Hematopoietic multipotent progenitor cell treated with erythropoietin and hydrocortisone succinate and interleukin-3 and kit ligand, for 6 days (in vitro differentiated cells): ENCODE data around the gene KCMF1.
"Not testable (repeated sequence)": the region's sequence is repeated elsewhere in the genome, so short reads cannot be mapped to it uniquely, and the experiment has no call there.

Experiments used
- DNase-seq: peaks from one replicate; pipeline ENCODE4 v3.0.0-alpha.2; 2015

The KCMF1 gene

GRCh38 chr2:84970868-84971509 lies at the start of gene KCMF1:
Gene KCMF1 (plus strand): TSS chr2:84971161. CDS start chr2:84971452, 291 bp downstream.
- DNase-seq = peak; percentile 76

DNA sequence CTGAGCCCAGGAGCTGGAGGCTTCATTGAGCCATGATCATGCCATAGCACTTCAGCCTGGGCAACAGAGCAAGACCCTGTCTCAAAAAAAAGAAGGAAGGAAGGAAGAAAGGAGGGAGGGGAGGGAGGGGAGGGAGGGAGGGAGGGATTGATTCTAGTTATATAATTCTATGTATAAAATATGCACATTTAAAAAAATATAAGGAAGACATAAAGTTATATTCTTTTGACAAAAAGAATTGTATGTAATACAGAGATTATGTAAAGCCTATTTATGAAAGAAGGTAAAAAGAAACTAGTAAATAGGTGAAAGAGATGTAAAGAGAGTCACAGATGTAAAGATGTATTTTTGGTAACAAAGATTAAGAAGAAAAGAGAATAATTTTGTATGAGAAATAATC lies 48.0 kb upstream of the KCMF1 start:
- DNase-seq = no peak

GRCh38 chr2:84924173-84925106 lies 46.5 kb upstream of the KCMF1 start:
- DNase-seq = peak; percentile 69

GRCh38 chr2:84925336-84925723 lies 45.6 kb upstream of the KCMF1 start:
- no peak for DNase-seq

DNA sequence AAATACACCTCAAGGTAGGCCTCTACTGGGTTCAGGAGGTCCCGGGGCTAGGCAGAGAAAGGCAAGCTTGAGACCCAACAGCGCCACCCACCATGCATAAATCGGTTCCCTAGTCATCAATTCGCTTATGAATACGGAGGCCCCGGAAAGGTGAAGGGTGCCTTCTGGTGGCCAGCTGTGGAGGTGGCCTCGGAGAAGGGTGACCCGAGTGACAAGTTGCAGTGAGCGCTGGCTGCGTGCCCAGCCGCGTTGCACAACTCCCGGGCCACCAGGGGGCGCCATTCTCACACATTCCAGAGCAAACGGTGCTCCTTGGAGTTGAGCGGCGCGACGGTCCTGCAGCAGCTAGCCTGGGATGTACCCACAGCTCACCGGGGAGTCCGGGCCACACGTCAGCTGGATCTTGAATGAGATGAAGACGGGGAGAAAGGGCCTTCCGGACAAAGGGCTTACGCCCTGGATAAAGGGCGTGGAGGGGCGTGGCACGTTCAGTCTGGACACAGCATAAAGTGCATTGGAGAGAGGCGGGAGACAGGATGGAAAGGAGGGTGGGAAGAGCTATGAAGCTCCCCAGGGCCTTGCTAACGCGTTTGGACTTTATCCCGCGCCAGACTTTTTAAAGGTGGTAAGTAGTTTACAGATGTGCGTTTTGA lies 45.1 kb upstream of the KCMF1 start:
- peak; percentile 97 for DNase-seq

DNA sequence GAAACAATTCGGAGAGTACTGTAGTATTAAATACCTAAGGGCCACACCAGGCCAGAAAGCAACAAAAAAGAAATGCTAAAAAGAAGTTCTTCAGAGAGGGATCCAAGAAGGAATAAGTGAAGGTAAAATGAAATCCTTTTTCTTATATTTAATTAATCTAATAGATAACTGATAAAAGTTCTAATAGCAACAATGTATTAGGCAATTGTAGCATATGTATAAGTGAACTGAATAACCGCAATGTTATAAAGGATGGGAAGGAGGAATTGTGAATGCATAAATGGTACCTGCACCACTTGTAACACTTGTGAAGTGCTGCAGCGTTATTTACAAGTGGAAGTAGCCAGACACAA lies 43.7 kb upstream of the KCMF1 start:
- DNase-seq = no peak

- DNase-seq = no peak
These were observed 39.6 kb upstream of the KCMF1 start for GRCh38 chr2:84931384-84931821.

GRCh38 chr2:84938194-84938879 lies 32.6 kb upstream of the KCMF1 start:
- DNase-seq = no peak

DNA sequence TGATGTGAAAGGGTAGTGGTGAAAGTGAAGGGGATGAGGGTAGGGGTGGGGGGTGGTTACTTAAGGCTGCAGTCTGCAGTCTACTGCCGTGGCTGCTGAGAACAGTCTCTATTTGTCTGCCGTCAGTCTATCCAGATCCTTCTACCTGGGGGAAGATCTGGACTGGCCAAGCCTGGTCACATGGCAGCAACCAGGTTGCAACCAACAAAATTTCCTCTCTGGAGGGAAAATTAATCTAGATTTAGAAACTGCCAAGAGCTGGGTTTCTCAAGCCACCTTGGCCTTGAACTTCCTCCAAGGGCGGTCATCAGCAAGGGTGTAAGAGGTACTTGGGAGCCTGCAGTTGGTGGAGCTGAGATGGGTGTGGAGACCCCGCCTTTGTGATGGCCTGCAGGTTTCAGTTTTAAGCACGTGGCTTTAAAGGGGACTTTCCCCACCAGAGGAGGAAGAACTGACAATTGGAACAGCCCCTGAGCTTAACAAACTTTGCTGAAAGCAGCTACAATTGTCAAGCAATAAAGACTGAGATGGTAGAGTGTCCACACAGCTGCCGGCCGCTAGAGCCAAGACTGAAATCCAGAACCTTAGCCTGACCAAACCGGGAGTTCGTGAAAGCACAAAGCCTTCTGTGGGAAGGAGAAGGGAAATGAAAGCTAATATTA lies 31.4 kb upstream of the KCMF1 start:
- DNase-seq = peak; percentile 76

DNA sequence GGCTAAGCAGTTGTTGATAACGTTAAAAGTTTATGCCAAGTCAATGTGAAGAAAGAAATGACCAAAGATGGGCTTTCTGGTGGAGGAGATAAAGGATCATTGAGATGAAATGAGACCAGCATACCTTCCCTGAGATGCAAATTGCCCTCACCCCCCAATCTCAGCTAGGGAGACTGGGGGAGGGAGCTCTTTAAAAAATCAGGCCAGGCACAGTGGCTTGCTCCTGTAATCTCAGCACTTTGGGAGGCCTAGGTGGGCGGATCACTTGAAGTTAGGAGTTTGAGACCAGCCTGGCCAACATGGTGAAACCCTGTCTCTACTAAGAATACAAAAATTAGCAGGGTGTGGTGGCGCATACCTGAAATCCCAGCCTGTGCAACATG lies 30.9 kb upstream of the KCMF1 start:
- no peak for DNase-seq

DNA sequence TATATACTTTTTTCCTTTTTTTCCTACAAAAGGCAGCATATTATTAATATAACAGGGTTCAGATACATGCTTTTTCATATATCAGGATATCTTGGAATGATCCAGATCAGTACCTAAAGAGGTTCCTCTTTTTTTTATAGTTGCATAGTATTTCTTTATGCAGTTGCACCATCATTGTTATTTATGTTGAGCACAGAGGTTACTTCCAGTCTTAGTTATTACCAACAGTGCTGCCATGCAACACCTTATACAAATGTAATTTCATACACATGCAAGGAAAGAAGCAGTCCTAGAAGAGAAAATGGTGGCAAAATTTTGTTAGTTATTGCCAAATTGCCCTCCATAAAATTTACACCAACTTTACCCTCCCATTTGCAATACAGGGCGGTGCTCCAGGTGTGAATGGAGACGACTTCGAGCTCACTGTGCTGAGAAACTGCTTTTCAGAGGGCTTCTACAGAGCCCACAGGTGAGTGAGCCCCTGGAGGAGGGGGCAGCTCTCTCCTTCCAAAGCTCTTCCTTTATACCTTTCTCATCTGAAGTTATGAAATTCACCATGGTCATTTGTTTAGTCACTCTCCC lies 30.0 kb upstream of the KCMF1 start:
- DNase-seq = peak; percentile 28

DNA sequence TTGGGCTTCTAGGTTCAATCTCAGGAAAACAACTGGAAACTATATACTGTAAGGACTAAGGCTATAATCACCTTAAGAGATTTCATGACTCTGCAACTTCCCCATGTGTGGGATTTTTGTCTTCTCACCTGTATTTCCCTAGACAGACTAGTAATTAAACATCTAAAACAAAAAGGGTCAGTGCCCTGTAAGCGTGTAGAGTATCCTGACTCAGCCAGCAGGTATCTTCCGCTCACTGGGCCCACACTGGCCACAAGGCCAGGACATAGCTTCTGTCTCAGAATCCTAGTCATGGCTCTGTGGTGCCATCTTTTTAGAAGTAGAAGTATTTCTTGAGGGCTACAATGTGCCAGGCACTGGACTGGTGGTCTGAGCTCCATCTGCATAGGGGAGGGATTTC lies 28.8 kb upstream of the KCMF1 start:
- DNase-seq = no peak

- DNase-seq = no peak
These were observed 28.0 kb upstream of the KCMF1 start for GRCh38 chr2:84942964-84943421.

- DNase-seq = no peak
These were observed 26.6 kb upstream of the KCMF1 start for GRCh38 chr2:84944295-84944909.

- not testable (repeated sequence) for DNase-seq
These were observed 25.1 kb upstream of the KCMF1 start for GRCh38 chr2:84945838-84946203.

DNA sequence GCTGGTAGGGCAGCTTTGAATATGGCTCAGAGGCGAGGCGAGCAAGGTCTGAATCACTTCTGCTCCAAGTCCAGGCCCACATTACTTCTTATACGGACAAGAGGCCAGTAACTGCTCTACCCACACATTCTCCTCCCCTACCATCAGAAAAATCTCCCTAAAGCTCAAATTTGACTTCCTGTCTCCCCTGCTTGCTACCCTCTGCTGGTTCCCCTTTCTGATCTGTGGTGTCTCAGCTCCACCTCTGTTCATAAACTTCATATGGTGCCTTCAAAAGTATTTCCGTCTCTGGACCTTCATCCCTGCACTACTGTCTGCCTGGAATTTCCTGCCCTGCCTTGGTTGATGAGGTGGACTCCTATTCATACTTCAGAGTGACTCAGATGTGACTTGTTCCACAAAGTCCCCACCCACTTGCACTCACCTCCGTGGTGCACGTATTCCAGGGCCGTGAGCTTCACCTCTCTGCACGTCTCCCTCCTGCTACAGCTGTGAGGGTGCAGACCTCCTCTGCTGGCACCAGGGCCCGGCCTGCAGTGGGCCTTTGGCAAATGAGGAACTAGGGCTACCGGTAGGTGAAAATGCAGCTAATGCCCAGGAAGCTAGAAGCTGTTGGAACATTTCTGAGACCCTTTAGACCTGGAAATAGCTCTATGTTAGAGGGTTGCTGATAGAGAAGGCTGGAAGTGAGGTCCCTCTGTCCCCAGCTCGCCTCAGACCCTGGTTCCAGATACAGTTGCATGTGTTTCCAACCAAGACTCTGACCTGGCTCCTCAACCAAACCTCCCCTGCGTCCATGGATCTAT lies 24.6 kb upstream of the KCMF1 start:
- peak; percentile 58 for DNase-seq

DNA sequence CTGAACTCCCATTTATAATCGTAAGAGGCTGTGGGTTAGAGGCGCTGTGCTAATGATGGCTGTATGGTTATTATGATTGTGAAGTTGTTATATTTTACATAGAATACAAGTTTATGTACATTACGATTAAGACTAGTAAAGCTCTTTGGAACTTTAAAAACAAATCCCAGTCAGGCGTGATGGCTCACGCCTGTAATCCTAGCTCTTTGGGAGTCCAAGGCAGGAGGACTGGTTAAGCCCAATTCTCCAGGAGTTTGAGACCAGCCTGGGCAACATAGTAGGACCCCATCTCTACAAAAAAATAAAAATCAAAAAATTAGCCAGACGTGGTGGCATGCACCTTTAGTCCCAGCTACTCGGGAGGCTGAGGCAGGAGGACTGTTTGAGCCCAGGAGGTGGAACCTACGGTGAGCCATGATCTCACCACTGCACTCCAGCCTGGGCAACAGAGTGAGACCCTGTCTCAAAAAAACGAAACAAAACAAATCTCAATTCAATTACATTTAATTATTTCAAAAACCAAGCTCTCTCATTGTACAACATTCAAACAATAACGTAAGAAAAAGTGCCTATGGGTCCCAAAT lies 23.9 kb upstream of the KCMF1 start:
- no peak for DNase-seq

GRCh38 chr2:84953535-84953934 lies 17.4 kb upstream of the KCMF1 start:
- no peak for DNase-seq

DNA sequence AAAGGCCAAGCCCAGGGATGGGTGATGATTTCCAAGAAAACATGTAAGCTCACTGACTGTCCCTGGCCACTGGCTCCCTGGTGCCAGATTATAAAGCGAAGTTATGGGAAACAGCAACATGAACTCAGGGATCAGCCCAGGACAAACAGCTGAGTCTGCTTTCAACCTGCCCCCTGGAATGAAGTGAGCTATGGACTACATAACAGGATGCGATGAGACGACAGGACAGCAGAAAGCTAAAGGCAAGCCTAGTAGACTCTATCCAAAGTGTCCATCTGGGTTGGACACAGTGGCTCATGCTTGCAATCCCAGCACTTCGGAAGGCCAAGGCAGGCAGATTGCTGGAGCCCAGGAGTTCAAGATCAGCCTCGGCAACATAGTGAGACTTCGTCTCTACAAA lies 16.6 kb upstream of the KCMF1 start:
- DNase-seq = no peak
